Measurements from ENCODE around the gene RGS17. TPM values are rescaled to one million over a fixed set of nuclear protein-coding genes. Genes with fewer than 3 reads are reported as not detected.
A peak's percentile ranks its signal among the peaks of the same experiment; 100 is the strongest.
"Not testable (repeated sequence)": the region's sequence is repeated elsewhere in the genome, so short reads cannot be mapped to it uniquely, and the experiment has no call there.

The RGS17 gene
- polyA plus RNA-seq, 1 donor = 3.6 TPM

DNA sequence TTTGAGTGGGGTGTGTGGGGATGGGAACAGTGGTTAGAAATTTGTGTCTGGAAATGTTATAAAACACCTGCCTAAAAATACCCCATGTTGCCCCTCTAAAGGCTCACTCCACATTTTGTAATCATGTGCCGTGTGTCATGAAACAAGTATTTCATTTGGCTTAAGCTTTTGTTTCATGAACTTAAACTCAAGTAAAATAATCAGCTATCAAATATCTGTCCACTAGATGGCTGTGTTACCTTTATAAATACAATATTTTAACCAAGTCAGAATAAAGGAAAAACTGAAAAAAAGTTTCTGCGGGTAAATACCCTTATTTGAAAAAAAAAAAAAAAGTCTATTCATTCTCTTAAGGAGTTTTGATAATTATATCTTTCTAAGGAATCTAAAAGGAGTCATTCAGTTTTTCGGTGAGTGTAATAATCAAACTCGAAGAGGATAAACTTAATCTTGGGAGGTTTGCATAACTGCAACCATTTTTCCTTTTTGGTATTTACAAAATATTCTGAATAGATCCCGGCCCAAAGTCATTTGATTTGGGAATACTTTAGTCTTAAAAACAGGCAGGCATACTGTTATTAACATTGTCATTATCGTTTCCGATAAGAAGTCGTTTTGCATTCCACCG is 98.7 kb downstream of the RGS17 start:
- DNase-seq = peak; percentile 38

DNA sequence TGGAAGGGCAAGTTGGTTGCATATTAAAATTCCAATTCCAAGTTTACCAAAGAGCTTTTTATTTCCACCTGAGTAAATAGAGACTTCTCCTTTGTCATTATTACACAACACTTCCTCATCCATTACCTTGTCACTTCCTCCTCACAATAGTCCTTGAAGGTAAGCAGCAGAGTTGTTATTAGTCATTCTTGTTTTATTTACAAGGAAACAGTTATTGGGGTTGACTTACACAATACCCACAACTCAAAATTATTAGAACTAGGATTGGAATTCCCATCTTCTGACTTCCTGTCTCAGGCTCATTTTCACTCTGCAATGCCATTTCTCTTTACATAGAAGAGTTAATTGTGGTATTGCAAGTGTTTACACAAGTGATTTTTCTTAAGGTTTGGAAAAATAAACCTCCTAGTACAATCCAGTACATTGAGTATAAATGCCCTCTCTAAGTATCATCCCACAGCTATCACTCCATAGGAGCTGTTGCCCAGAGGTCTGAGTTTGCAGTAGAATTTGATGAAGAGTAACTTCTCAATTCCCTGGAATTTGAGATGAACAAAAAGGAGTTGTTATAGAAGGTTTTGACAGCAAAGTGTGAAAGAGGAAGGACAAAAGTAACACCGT is 99.6 kb downstream of the RGS17 start:
- DNase-seq = no peak

DNA sequence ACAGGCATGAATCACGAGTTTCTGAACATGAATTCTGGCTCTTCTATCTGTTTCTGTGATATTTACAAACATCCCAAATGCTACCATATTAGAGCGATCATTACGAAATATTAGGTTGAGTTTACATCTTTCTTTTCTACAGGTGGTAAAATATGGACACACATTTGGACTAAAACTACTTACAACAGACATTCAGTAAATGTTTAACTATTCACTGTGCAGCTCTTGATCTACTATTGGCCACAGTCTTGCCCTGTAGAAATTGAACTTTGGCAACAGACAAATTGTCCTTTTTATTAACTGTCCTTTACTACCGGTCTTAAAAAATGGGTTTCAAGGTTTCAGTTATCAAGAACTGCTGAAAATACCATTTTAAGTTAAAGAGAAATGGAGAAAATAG is 102.1 kb downstream of the RGS17 start:
- no peak for DNase-seq

DNA sequence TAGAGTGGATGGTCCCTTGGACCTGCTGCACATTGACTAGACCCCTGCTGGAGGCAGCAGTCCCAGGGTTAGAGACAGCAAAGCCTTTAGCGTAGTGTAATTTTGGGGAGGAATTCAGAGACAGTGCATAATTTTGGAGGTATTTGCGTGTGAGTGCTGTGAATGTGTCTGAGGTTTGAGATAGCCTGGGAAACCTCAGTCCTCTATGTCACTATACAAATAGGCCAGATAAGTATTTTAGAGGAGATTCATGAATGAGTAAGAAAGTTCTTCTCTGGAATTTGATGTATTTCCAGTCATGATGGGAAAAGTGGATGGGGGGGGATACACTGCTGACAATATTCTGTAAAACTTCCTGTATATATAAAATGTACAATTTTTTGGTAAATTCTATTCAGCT is 102.8 kb downstream of the RGS17 start:
- DNase-seq = no peak

DNA sequence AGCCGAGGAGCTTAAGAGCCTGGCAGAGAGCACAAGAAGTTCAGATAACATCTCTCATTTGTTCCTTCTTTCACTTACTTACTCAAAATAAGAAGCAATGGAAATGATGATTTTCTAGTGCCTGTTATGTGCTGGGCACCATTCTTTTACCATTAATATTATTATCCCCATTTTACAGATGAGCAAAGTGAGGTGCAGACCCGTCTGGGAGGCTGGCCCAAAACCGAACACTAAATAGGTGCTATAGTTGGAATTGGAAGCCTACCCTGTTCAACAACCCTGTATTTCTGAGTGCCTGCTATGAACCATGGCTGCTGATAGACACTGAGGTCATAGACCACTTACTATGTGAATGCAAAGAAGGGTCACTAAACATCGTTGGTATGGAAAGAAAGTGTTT is 103.6 kb downstream of the RGS17 start:
- DNase-seq = no peak

DNA sequence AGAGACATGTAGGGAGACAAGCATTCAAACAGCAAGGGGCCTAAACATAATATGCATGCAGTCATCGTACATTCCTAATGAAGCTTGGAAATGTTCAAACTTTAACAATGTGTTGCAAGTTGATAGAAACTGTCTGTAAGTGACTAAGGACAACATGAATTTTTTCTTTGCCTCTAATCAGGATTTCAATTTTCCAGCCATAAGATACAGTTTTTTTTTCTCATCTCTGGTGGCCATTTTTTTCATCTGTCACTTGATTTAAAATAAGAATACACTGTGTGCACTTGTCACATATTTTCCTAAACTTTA is 106.4 kb downstream of the RGS17 start:
- DNase-seq = no peak

DNA sequence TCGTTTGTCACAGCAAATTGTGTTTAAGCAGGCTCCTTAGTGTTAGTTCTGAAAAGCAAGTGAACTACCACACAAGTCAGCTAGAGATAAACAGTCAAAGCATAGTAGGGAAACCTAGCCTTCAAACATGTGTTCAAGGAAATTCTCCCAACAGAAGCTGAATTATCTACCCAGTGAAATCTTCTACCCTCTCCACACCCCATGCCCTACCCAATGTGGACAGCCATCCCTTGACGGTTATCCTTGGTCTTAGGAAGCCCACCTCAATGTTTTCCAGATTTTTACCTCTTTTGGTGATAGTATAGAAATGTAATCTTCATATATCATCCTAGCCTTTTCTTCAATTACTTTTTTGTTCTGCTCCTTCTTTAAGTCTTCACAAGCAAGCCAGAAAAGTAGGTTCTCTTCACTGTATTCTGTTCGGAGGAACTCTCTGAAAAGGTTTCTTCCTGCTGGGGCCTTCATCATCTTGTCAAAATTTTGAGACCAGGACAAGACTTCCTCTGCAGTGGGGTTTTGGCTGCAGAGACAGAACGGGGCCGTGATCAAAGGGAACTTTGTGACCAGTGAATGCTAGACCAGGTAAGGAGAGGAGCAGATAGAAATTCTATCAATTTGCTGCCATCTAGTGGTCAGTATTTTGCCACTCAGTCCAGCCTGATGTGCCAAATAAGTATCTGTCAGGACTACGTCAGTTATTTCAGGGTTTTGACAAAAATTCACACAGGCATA is 106.9 kb downstream of the RGS17 start:
- peak; percentile 40 for DNase-seq

DNA sequence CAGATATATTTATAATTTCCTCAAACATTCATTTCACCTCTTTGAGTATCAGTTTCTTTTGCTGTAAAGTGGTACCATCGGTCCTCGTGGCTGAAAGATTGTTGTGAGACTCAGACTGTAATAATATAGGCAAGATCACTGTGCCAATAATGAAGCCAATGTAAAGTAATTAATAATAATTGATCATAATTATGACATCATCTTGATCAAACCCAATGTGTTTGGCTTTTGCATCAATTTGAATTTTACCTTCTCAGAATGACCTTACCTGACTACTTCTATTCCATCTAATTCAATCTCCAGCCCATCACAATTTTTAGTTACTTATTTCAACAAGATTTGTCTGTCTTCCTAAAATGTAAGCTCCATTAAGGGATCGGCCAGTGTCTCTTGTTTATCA is 112.7 kb downstream of the RGS17 start:
- no peak for DNase-seq

DNA sequence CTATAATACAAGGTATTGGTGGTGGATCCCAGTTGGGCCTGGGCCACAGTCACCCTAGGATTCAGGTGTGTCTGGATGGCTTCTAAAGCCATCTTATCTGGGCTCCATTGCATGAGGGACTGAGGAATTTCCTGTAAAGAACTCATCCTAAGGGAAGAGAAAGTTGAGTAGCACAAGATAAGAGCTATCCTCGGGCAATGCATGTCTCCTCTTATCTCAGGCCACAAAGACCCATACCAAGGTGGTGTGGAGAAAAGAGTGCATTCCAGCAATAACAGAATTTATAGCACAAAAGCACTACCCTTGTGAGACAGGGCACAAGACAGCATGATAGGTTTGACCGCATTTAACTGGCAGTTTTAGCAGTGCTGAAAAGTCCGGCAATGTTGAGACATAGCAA is 114.2 kb downstream of the RGS17 start:
- DNase-seq = no peak

DNA sequence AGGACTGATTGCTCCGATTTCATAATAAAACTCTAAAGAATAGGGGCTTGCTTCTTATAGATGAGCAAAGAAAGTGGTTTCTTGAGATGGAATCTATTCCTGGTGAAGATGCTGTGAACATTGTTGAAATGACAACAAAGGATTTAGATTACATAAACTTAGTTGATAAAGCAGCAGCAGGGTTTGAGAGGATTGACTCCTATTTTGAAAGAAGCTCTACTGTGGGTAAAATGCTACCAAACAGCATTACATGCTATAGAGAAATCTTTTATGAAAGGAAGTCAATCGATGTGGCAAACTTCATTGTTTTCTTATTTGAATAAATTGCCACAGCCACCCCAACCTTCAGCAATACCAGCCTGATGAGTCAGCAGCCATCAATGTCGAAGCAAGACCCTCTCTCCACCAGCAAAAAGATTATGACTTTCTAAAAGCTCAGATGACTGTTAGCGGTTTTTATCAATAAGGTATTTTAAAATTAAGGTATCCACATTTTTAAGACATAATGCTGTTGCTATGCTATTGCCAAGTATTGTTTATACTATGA is 115.9 kb downstream of the RGS17 start:
- DNase-seq = no peak

DNA sequence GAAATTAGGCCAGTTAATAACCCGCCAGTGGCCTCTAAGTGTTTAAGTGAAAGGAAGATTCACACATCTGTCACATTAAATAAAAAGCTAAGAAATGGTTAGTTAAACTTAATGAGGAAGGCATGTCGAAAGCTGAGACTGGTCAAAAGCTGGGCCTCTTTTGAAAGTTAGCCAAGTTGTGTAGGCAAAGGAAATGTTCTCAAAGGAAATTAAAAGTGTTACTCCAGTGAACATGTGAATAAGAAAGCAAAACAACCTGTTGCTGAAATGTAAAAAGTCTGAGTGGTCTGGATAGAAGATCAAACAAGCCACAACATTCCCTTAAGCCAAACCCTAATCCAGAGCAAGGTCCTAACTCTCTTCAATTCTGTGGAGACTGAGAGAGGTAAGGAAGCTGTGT is 117.6 kb downstream of the RGS17 start:
- no peak for DNase-seq

DNA sequence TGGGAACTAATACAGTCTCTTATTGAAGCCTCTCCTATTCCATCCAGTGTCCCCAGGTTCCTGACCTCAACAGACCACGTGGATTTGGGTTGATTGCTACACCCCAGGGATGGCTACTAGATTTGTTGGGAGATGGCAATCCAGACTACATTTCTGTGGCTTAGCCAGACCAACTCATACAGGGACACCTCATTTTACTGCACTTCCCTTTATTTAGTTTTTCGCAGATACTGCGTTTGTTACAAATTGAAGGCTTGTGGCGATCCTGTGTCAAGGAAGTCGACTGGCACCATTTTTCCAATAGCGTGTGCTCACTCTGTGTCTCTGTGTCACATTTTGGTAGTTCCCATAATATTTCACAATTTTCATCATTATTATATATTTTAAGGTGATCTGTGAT is 118.2 kb downstream of the RGS17 start:
- DNase-seq = no peak

DNA sequence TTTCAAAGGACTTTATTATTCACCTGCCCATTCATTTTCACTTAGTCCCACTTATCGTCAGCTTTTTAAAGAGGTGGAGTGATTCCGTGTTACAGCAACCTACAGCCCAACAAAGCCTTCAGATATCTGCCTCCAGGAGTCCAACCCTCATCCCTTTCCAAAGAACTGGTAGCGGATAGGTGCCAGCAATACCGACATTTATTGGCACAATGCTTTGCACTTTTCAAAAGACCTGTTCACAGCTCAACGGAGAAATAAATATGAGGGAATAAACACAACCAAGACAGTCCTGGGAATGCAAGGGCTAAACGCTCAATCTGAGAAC is 127.8 kb downstream of the RGS17 start:
- no peak for DNase-seq

DNA sequence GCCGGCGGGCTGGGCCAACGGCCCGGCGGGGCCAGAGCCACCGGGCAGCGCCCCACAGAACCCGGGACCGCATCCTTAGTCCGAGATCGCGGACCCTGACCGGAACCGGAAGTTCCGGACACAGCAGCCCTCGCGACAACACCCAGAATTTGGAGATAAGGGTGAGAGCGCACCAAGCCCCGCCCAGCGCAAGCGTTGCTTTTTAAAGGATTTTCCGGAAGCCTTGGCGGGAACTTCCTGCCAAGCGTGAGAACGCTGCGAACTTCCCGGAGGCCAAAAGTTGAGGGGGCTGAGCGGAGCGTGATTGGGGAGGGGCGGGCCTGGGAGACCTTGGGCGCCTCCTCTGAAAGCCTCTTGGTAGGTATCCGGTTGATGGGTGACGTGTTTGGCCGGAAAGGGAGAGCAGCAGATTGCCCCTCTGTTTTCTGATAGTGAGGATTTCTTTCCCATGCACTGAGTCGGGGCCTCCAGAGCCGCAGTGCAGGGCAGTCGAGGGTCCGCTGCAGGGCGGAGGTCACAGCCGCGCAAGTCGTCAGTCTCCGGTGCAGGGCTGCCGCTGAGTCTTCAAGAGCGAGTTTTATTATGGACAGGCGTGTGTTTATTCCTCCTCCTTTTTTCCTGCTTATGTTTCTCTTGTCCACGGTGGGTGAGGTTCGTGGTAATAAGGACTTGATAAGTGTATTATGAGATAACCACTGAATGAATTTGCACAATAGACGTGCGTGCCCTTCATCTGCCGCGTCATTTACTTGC is 128.3 kb downstream of the RGS17 start, which contains the start of gene MTRF1L:
Gene MTRF1L (minus strand): TSS at position 97 of the 753 bp plus-strand sequence. CDS start 24 bp downstream, at position 73.
- DNase-seq = peak; percentile 95

DNA sequence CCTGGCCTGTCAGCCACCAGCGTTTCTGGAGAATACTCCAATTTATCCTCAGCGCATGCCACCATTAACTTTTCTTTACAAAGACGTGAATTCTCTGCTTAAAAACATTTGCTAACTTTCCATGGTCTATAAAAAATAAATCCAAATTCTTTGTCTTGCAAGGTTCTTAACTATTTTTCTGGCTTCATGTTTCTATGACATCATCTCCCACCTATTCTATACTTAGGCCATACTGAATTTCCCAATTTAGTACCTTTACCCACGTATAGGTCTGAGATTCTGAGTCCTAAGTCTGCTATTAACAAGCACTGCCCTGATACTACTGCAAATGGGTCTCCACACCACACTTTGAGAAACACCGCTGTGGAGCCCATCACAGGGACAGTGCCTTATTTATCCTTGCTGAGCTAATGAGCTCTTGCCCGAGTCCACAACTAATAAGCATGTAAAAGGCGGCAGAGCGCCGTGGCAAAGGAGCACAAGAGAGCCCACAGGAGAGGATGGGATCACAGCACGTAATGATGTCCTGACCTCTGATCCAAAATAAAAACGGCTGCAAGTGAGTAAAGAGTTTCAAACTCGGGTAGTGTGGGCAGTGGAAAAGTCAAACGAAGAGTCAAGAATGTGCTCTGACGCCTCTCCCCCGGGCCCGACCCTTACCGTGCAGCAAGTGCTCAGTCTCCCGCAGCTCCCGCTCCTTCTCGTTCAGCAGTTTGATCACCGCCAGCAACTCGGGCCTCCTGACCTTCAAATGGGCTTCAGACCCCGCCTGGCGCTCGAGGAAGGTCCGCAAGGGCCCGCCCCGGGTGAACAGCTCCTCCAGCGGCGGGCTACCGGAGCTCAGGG is 129.1 kb downstream of the RGS17 start:
- no peak for DNase-seq

DNA sequence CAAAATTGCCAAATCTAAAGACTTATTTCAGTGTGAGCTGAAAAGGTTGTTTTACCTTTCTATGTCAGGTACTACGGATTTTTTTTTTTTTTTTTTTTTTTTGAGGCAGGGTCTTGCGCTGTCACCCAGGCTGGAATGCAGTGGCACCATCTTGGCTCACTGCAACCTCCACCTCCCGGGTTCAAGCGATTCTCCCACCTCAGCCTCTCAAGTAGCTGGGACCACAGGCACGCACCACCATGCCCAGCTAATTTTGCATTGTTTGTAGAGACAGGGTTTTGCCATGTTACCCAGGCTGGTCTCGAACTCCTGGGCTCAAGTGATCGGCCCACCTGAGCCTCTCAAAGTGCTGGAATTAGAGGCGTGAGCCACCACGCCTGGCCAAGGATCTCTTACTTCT is 130.3 kb downstream of the RGS17 start:
- not testable (repeated sequence) for DNase-seq

DNA sequence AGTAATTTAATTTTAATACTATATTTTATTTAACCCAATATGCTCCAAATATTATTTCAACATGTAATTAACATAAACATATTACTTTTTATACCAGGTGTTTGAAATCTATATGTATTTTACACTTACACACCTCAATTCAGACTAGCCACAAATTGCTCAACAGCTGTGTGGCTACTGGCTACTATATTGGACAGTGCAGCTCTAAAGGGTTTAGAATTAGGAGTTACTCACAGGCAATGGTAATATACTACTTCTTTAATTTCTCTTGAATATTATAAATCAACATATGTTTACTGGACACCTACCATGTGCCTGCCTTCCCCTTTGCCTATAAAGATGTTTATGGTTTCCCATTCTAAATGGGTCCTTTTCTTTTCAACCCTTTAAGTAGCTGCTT is 130.8 kb downstream of the RGS17 start:
- DNase-seq = no peak

DNA sequence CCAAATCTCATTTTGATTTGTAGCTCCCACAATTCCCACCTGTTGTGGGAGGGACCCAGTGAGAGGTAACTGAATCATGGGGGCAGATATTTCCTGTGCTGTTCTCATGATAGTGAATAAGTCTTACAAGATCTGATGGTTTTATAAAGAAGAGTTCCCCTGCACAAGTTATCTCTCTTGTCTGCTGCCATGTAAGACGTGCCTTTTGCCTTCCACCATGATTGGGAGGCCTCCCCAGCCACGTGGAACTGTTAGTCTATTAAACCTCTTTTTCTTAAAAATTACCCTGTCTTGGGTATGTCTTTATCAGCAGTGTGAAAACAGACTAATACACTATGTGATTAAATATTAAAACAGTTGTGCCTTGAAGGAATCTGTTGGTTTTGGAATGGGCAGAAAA is 131.5 kb downstream of the RGS17 start:
- not testable (repeated sequence) for DNase-seq

DNA sequence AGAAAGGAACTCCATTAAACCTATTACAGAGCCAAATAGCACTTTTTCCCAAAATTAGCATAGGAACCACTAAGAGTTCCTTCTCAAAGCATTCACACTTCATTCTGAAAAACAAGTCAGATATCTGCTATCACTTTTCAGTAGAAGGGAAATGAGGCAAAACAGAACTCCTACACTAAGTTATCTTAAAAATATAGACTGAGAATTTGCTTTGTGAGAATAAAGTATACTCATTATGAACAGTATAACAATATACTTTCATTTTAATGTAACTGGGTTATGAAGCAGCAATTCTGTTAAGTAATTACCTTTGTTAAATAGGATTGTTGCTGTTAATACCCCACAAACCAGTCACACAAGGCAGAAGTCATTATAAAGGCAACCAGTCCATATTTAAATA is 137.2 kb downstream of the RGS17 start:
- DNase-seq = no peak

DNA sequence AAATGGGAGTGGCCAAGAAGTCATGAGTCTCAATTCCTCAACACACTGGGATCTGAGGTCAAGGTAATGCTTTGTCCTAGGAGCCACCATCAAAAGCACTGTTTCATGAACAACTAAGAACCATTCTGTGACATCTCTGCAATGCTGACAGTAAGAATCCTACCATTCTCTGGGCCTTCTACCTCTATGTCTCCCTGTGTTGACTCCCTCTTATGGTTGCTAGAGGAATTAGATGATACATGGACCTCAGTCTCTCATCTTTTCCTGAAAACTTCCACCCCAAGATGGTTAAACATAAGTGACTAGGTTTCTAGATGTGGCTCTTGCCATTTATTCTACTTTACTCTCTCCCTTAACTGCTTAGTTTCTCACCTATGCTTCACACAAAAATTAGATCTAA is 137.7 kb downstream of the RGS17 start:
- no peak for DNase-seq

DNA sequence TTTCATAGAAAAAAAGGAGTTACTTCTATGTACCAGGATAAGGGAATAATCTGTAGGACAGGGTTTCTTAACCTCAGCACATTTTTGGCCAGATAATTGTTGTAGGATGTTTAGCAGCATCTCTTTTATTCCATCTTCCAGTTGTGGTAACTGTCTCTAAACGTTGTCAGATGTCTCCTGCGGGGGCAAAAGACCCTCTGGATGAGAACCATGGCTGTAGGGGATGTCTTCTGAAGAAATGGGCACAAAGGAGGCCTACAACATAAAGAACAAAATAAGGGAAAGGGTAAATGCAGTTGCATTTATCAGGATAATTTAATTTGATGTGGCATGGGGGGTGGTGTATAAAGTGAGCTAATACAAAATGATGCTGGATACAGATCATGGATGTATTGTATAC is 144.1 kb downstream of the RGS17 start:
- no peak for DNase-seq

DNA sequence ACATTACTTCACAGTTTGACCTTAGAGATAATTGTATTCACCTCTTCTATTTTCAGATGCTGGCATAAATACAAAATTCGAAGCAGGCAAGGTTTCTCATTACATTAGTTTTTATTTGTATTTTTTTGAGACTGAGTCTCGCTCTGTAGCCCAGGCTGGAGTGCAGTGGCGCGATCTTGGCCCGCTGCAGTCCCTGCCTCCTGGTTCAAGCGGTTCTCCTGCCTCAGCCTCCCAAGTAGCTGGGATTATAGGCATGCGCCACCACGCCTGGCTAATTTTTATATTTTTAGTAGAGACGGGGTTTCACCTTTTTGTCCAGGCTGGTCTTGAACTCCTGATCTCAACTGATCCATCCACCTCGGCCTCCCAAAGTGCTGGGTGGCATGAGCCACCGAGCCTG is 145.8 kb downstream of the RGS17 start:
- not testable (repeated sequence) for DNase-seq

Measured in left kidney (tissue), 2 donors.